22Rv1 (cell line): Measurements from ENCODE around the gene TMEM233.

ENCODE experiments used
- H3K27ac ChIP-seq: fragments of 450-650 bp; 2 replicates; pipeline ENCODE4 v1.5.1; 2017
- ZFX ChIP-seq: fragments of 450-650 bp; IDR thresholded peaks from 2 replicates; pipeline ENCODE4 v1.6.1; 2017; ENCODE audit warnings: antibody characterized with exemption, borderline replicate concordance
- TF ChIP-seq, protein P1 (sequence below): fragments of 450-650 bp; IDR thresholded peaks from 2 replicates; pipeline ENCODE4 v1.5.1; 2017; ENCODE audit warnings: mild to moderate bottlenecking

TMEM233 gene

GRCh38 chr12:119691202-119691810 is 97.7 kb downstream of the TMEM233 start:
- no peak for TF ChIP-seq ZFX
- TF ChIP-seq, protein P1, sequence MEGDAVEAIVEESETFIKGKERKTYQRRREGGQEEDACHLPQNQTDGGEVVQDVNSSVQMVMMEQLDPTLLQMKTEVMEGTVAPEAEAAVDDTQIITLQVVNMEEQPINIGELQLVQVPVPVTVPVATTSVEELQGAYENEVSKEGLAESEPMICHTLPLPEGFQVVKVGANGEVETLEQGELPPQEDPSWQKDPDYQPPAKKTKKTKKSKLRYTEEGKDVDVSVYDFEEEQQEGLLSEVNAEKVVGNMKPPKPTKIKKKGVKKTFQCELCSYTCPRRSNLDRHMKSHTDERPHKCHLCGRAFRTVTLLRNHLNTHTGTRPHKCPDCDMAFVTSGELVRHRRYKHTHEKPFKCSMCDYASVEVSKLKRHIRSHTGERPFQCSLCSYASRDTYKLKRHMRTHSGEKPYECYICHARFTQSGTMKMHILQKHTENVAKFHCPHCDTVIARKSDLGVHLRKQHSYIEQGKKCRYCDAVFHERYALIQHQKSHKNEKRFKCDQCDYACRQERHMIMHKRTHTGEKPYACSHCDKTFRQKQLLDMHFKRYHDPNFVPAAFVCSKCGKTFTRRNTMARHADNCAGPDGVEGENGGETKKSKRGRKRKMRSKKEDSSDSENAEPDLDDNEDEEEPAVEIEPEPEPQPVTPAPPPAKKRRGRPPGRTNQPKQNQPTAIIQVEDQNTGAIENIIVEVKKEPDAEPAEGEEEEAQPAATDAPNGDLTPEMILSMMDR: no peak
- H3K27ac ChIP-seq: no peak overlapping the region

- no peak overlapping the region for H3K27ac ChIP-seq
- TF ChIP-seq ZFX: no peak
- TF ChIP-seq, protein P1: no peak
Observed at GRCh38 chr12:119692410-119692809, 98.8 kb downstream of the TMEM233 start.
